ENCODE results near the gene LSAMP.

DNA sequence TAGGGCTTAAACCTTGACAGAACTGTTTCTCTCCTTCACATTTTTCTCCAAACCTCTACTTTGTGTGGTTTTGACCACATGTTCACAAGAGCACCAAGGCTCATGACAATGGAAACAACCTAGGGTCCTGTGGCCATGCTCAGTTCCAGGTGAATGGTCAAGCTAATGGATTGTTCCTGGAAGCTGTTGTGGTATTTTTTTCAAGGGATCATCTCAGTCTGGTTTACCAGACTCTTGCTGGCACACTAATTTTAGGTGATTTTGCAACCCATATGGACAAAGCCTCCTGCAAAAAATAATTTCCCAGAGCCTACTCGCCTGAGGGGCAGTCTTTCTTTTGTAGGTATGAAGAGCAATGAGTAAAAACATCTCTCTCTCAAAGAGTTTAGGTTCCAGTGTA lies 67.2 kb downstream of the LSAMP start:
- no peak for TF ChIP-seq POLR2A (IDR thresholded peaks at IDR 0.05; ENCODE audit: low read depth, low read length)
- TF ChIP-seq POLR2AphosphoS5 (IDR thresholded peaks at IDR 0.05; ENCODE audit: low read depth, low read length): no peak
- no peak for TF ChIP-seq SPI1 (IDR thresholded peaks at IDR 0.05; ENCODE audit: low read depth, low read length)

All from GM12891 (cell line).